ENCODE results near the gene BEND6. TPM values are rescaled to one million over a fixed set of nuclear protein-coding genes. Genes with fewer than 3 reads are reported as not detected.

The BEND6 gene
- total RNA-seq, 4 donors from 2014 or later: 0.55 to 0.79 TPM; not detected in 2

DNA sequence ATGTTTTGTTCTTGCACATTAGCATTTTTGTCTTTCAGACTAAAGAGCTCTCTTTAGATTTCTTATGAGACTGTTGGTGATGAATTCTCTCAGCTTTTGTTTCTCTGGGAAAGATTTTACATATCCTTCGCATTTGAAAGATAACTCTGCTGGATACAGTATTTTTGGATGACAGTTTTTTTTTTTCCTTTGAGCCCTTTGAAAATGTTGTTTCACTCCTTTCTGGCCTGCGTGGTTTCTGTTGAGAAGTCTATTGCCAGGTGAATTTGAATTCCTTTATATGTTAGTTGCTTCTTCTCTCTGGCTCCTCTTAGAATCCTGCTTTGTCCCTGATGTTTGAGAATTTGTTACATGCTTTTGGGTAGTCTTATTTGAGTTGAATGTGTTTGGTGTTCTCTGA lies 69.4 kb downstream of the BEND6 start:
- H3K4me1 ChIP-seq: no peaks in the 10 kb centered on the region
- intact Hi-C loops (cut with DNase I; ENCODE audit: low total_unique reads) (no loop called here), in situ Hi-C loops (cut with MboI; ENCODE audit: low pct_ligation_motif_present in 1 of 4, low pct_unique_long_range_greater_than_20kb in 1 of 4, low sequenced_read_pairs in 3 of 4) (loop anchor here in 2 of 4 donors (10.0 to 25.0 kb wide), 2 partner anchors 112 to 120 kb away; no protein-coding TSS in a partner anchor)
- H3K27ac ChIP-seq: no peak overlapping the region
- TF ChIP-seq EP300 (IDR thresholded peaks at IDR 0.05; ENCODE audit: low read depth): no peak
- DNase-seq: no peak
- no peaks in the 10 kb centered on the region for H3K36me3 ChIP-seq
- peaks cover 0 to 5% of the 10 kb centered on the region in 2 donors for H3K9me3 ChIP-seq
- H3K27me3 ChIP-seq: no peaks in the 10 kb centered on the region
- 70 to 80% methylated on average over 2 of the region's 2 CpGs for WGBS, 2 donors (ENCODE audit: low coverage in 1 of 2)
- no peak overlapping the region for H3K4me3 ChIP-seq

DNA sequence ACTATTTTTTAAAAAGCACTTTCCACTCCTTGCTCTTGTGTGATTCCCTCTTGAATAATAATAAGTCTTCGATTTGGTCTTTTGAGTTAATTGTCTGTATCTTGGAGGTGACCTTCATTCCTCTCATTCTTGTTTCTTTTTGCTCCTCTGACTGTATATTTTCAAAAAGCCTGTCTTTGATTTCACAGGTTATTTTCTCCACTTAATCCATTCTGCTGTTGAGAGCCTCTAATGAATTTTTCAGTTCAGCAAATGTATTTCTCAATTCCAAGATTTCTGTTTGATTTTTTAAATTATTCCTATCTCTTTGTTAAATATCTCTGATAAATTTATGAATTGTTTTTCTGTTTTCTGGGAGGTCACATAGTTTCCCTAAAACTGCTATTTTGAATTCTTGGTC lies 69.9 kb downstream of the BEND6 start:
- no peak for DNase-seq
- WGBS, 2 donors (ENCODE audit: low coverage in 1 of 2): 86 to 100% methylated on average over 1 of the region's 1 CpG
- Histone ChIP-seq H3K9me3 (peaks cover 0 to 5% of the 10 kb centered on the region in 2 donors), H3K27me3 (no peaks in the 10 kb centered on the region), H3K4me3 (no peak overlapping the region), H3K4me1 (no peaks in the 10 kb centered on the region), H3K27ac (no peak overlapping the region), H3K36me3 (no peaks in the 10 kb centered on the region)
- TF ChIP-seq EP300 (IDR thresholded peaks at IDR 0.05; ENCODE audit: low read depth) (no peak), POLR2AphosphoS5 (IDR thresholded peaks at IDR 0.05) (no peak), POLR2A (IDR thresholded peaks at IDR 0.05) (no peak)
- TF ChIP-seq, protein P1, sequence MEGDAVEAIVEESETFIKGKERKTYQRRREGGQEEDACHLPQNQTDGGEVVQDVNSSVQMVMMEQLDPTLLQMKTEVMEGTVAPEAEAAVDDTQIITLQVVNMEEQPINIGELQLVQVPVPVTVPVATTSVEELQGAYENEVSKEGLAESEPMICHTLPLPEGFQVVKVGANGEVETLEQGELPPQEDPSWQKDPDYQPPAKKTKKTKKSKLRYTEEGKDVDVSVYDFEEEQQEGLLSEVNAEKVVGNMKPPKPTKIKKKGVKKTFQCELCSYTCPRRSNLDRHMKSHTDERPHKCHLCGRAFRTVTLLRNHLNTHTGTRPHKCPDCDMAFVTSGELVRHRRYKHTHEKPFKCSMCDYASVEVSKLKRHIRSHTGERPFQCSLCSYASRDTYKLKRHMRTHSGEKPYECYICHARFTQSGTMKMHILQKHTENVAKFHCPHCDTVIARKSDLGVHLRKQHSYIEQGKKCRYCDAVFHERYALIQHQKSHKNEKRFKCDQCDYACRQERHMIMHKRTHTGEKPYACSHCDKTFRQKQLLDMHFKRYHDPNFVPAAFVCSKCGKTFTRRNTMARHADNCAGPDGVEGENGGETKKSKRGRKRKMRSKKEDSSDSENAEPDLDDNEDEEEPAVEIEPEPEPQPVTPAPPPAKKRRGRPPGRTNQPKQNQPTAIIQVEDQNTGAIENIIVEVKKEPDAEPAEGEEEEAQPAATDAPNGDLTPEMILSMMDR (IDR thresholded peaks at IDR 0.05): no peak
- in situ Hi-C loops (cut with MboI; ENCODE audit: low pct_ligation_motif_present in 1 of 4, low pct_unique_long_range_greater_than_20kb in 1 of 4, low sequenced_read_pairs in 3 of 4) (loop anchor here in 2 of 4 donors (10.0 to 25.0 kb wide), 3 partner anchors 112 to 313 kb away; no protein-coding TSS in a partner anchor), intact Hi-C loops (cut with DNase I; ENCODE audit: low total_unique reads) (no loop called here)

DNA sequence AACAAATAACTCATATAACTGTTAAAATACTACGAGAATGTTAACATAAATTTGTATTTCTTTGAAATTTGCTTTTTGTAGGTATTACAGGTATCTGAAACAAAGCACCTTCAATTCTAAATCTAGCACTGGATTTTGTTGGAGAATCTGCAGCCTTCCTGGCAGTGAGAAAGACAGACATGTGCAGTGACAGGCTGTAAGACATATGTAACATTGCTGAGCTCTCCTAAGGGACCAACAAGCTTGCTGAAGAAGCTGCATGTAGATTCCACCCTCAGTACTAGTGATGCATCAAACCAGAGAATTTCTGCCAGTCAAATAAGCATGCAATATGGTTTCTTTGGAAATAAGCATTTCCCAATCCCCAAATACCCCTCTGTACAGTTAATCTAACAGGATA lies 71.1 kb downstream of the BEND6 start:
- no peaks in the 10 kb centered on the region for H3K36me3 ChIP-seq
- TF ChIP-seq EP300 (IDR thresholded peaks at IDR 0.05; ENCODE audit: low read depth) (no peak), POLR2AphosphoS5 (IDR thresholded peaks at IDR 0.05) (no peak), POLR2A (IDR thresholded peaks at IDR 0.05) (no peak)
- TF ChIP-seq, protein P1 (IDR thresholded peaks at IDR 0.05): no peak
- in situ Hi-C loops (cut with MboI; ENCODE audit: low pct_ligation_motif_present in 1 of 4, low pct_unique_long_range_greater_than_20kb in 1 of 4, low sequenced_read_pairs in 3 of 4) (loop anchor here in 2 of 4 donors (10.0 to 25.0 kb wide), 2 partner anchors 121 to 311 kb away; no protein-coding TSS in a partner anchor), intact Hi-C loops (cut with DNase I; ENCODE audit: low total_unique reads) (no loop called here)
- no peaks in the 10 kb centered on the region for H3K27me3 ChIP-seq
- DNase-seq: no peak
- peaks cover 0 to 5% of the 10 kb centered on the region in 2 donors for H3K9me3 ChIP-seq
- H3K27ac ChIP-seq: no peak overlapping the region
- WGBS, 2 donors (ENCODE audit: low coverage in 1 of 2): 84 to 88% methylated on average over 1 of the region's 1 CpG
- H3K4me1 ChIP-seq: no peaks in the 10 kb centered on the region
- H3K4me3 ChIP-seq: no peak overlapping the region

DNA sequence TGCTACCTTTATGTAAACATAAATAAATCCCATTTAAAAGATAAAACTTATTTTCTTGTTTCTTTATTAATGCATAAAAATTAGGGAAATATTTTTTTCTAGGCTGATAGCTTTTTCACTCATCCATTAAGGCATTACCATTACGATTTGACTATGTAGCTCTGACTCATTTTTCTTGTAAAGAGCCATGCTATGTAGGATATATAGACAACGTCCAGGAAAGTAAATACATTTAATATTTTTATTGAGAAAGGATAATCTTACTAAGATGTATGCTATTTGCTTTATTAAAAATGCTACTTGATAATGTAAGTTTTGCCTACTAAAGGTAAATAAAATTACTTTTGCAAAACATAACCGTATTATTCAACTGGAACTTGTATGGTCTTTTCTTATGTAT lies 72.4 kb downstream of the BEND6 start:
- Histone ChIP-seq H3K4me3 (no peak overlapping the region), H3K27ac (no peak overlapping the region), H3K36me3 (no peaks in the 10 kb centered on the region), H3K9me3 (peaks cover 0 to 5% of the 10 kb centered on the region in 2 donors), H3K4me1 (no peaks in the 10 kb centered on the region), H3K27me3 (no peaks in the 10 kb centered on the region)
- intact Hi-C loops (cut with DNase I; ENCODE audit: low total_unique reads) (no loop called here), in situ Hi-C loops (cut with MboI; ENCODE audit: low pct_ligation_motif_present in 1 of 4, low pct_unique_long_range_greater_than_20kb in 1 of 4, low sequenced_read_pairs in 3 of 4) (loop anchor here in 2 of 4 donors (10.0 to 25.0 kb wide), 2 partner anchors 122 to 310 kb away; no protein-coding TSS in a partner anchor)
- DNase-seq: no peak
- 73 to 80% methylated on average over 3 of the region's 3 CpGs for WGBS, 2 donors (ENCODE audit: low coverage in 1 of 2)
- no peak for TF ChIP-seq POLR2A (IDR thresholded peaks at IDR 0.05)
- TF ChIP-seq, protein P1 (IDR thresholded peaks at IDR 0.05): no peak
- no peak for TF ChIP-seq POLR2AphosphoS5 (IDR thresholded peaks at IDR 0.05)
- no peak for TF ChIP-seq EP300 (IDR thresholded peaks at IDR 0.05; ENCODE audit: low read depth)

DNA sequence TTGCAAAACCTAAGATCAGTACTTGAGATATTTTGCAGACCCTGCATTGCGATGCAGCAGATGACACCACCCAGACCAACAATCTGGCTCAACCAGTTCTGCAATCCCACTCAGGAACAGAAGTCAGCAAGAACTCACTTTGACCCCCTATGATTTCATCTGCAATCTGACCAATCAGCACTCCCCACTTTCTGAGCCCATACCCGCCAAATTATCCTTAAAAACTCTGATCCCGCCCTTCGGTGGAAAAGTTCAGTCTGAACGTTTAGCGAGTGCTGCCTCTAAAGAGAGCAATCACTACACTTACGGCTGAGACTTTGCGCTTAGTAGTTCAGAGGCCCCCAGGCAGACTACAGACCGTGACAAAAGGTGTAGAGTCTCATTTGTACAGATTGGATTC lies 74.3 kb downstream of the BEND6 start:
- 60 to 90% methylated on average over 1 to 9 of the region's 9 CpGs for WGBS, 2 donors (ENCODE audit: low coverage in 1 of 2)
- Histone ChIP-seq H3K9me3 (no peaks in the 10 kb centered on the region), H3K4me3 (no peak overlapping the region), H3K4me1 (no peaks in the 10 kb centered on the region), H3K27me3 (no peaks in the 10 kb centered on the region), H3K27ac (no peak overlapping the region), H3K36me3 (no peaks in the 10 kb centered on the region)
- no peak for DNase-seq
- in situ Hi-C loops (cut with MboI; ENCODE audit: low pct_ligation_motif_present in 1 of 4, low pct_unique_long_range_greater_than_20kb in 1 of 4, low sequenced_read_pairs in 3 of 4) (loop anchor here in 2 of 4 donors (10.0 to 25.0 kb wide), 2 partner anchors 124 to 308 kb away; no protein-coding TSS in a partner anchor), intact Hi-C loops (cut with DNase I; ENCODE audit: low total_unique reads) (no loop called here)
- TF ChIP-seq, protein P1 (IDR thresholded peaks at IDR 0.05): no peak
- TF ChIP-seq EP300 (IDR thresholded peaks at IDR 0.05; ENCODE audit: low read depth): no peak
- TF ChIP-seq POLR2A (IDR thresholded peaks at IDR 0.05): no peak
- no peak for TF ChIP-seq POLR2AphosphoS5 (IDR thresholded peaks at IDR 0.05)
